SK-N-SH (cell line): ENCODE data around the gene ADAMTS6. TPM values are rescaled to one million over a fixed set of nuclear protein-coding genes. Genes with fewer than 3 reads are reported as not detected.

ENCODE experiments used
- CTCF ChIA-PET: fragments of 300-600, 350-600 bp; formaldehyde crosslinking; extraction: SDS; loops from one replicate; lab custom pipeline; 2021; lab: Yijun Ruan, JAX
- POLR2A ChIA-PET: fragments of 350-600 bp; sonication (Branson Sonifier 250); formaldehyde crosslinking; extraction: SDS; loops from one replicate; lab custom pipeline; 2020; ENCODE audit warnings: antibody characterized with exemption, inconsistent platforms; lab: Yijun Ruan, JAX
- DNase-seq: peaks from one replicate; pipeline ENCODE4 v3.0.0; 2012
- H2AFZ ChIP-seq: fragments of 200-600 bp; sonication (generic); 2 replicates; pipeline ENCODE4 v1.8.1; 2016; ENCODE audit warnings: antibody characterized with exemption, mild to moderate bottlenecking, low read depth
- H3F3A ChIP-seq: fragments of 200-600 bp; sonication (generic); replicated peaks from 2 replicates; pipeline ENCODE3; 2016; ENCODE audit warnings: antibody characterized with exemption, mild to moderate bottlenecking; ENCODE audit not compliant: insufficient read depth
- H3K27ac ChIP-seq, 2 experiments: fragments of 200-500 bp in 1 of 2; fragments of 200-600 bp in 1 of 2; sonication (Bioruptor generic) in 1 of 2; sonication (generic), shearing (Covaris generic) in 1 of 2; 2 replicates each; pipeline versions ENCODE4 v1.5.1 to v1.6.1; 2014 to 2016; ENCODE audit warnings: low read depth in 2 of 2, inconsistent platforms in 1 of 2, low read length in 1 of 2, mild to moderate bottlenecking in 1 of 2, mixed read lengths in 1 of 2
- H3K27me3 ChIP-seq: fragments of 200-600 bp; sonication (generic), shearing (Covaris generic); 2 replicates; pipeline ENCODE4 v1.6.1; 2016; ENCODE audit warnings: mixed run types; ENCODE audit not compliant: insufficient read depth
- H3K36me3 ChIP-seq, 2 experiments: fragments of 200-500 bp in 1 of 2; fragments of 200-600 bp in 1 of 2; sonication (Bioruptor generic) in 1 of 2; sonication (generic) in 1 of 2; replicated peaks in 1 of 2; 2 replicates each; pipeline versions ENCODE3 to v1.5.1; 2014 to 2016; ENCODE audit warnings: low read length in 1 of 2, mild to moderate bottlenecking in 1 of 2; ENCODE audit not compliant: insufficient read depth in 2 of 2, control insufficient read depth in 1 of 2
- H3K4me1 ChIP-seq, 2 experiments: fragments of 200-500 bp in 1 of 2; fragments of 200-600 bp in 1 of 2; sonication (Bioruptor generic) in 1 of 2; sonication (generic), shearing (Covaris generic) in 1 of 2; 2 replicates each; pipeline versions ENCODE4 v1.5.1 to v1.6.1; 2014 to 2016; ENCODE audit warnings: low read depth in 1 of 2, low read length in 1 of 2, mixed run types in 1 of 2; ENCODE audit not compliant: insufficient read depth in 2 of 2, control insufficient read depth in 1 of 2
- H3K4me2 ChIP-seq: fragments of 200-600 bp; sonication (generic), shearing (Covaris generic); 2 replicates; pipeline ENCODE4 v1.6.1; 2017; ENCODE audit warnings: mixed run types
- H3K4me3 ChIP-seq, 2 experiments: fragments of 200-500 bp in 1 of 2; fragments of 200-600 bp in 1 of 2; sonication (Bioruptor generic) in 1 of 2; sonication (generic), shearing (Covaris generic) in 1 of 2; 2 replicates each; pipeline versions ENCODE4 v1.5.1 to v1.8.1; 2014 to 2016; ENCODE audit warnings: low read depth in 2 of 2, inconsistent platforms in 1 of 2, low read length in 1 of 2, mild to moderate bottlenecking in 1 of 2, mixed read lengths in 1 of 2, moderate library complexity in 1 of 2
- H3K79me2 ChIP-seq: fragments of 200-600 bp; sonication (generic); 2 replicates; pipeline ENCODE4 v1.8.1; 2017; ENCODE audit warnings: mild to moderate bottlenecking; ENCODE audit not compliant: insufficient read depth
- H3K9ac ChIP-seq: fragments of 200-600 bp; sonication (generic); 2 replicates; pipeline ENCODE4 v1.6.1; 2017; ENCODE audit warnings: mixed run types
- H3K9me2 ChIP-seq: fragments of 200-600 bp; sonication (generic); 2 replicates; pipeline ENCODE4 v1.6.1; 2017; ENCODE audit warnings: mixed run types
- H3K9me3 ChIP-seq: fragments of 200-600 bp; sonication (generic); 2 replicates; pipeline ENCODE4 v1.6.1; 2017; ENCODE audit warnings: mixed run types, mild to moderate bottlenecking, moderate library complexity
- H4K20me1 ChIP-seq: fragments of 200-600 bp; sonication (generic); 2 replicates; pipeline ENCODE4 v1.6.1; 2017; ENCODE audit warnings: mild to moderate bottlenecking, mixed run types; ENCODE audit not compliant: insufficient read depth
- CTCF ChIP-seq: fragments of 200-600 bp; sonication (generic); IDR thresholded peaks from 2 replicates; pipeline ENCODE4 v1.6.1; 2017; ENCODE audit warnings: antibody characterized with exemption, mild to moderate bottlenecking, moderate library complexity
- ELF1 ChIP-seq: IDR thresholded peaks from 2 replicates; pipeline ENCODE4 v1.4.0; 2012
- EZH2phosphoT487 ChIP-seq: fragments of 200-600 bp; sonication (generic); IDR thresholded peaks from 2 replicates; pipeline ENCODE4 v1.6.1; 2017; ENCODE audit warnings: low read depth, mixed run types, mild to moderate bottlenecking, antibody characterized with exemption, moderate library complexity, borderline replicate concordance
- FOSL2 ChIP-seq: IDR thresholded peaks from 2 replicates; pipeline ENCODE4 v1.4.0; 2012; ENCODE audit warnings: low read depth, mild to moderate bottlenecking, moderate library complexity, borderline replicate concordance
- FOXJ3 ChIP-seq: sonication (generic); formaldehyde crosslinking; IDR thresholded peaks from 2 replicates; pipeline ENCODE4 v1.5.1; 2020; ENCODE audit warnings: mild to moderate bottlenecking, missing genetic modification reagents
- FOXM1 ChIP-seq: IDR thresholded peaks from 2 replicates; pipeline ENCODE4 v1.4.0; 2012; ENCODE audit warnings: low read depth, mild to moderate bottlenecking
- GATA2 ChIP-seq: sonication (generic); formaldehyde crosslinking; IDR thresholded peaks from 2 replicates; pipeline ENCODE4 v1.5.0; 2020; ENCODE audit warnings: mild to moderate bottlenecking, missing genetic modification reagents
- IRF3 ChIP-seq: fragments of 150-350 bp; IDR thresholded peaks from 2 replicates; pipeline ENCODE4 v1.6.1; 2016; ENCODE audit warnings: mild to moderate bottlenecking, low read depth, low read length
- JUND ChIP-seq: IDR thresholded peaks from 2 replicates; pipeline ENCODE4 v1.4.0; 2012
- MAX ChIP-seq: IDR thresholded peaks from 2 replicates; pipeline ENCODE4 v1.4.0; 2012; ENCODE audit warnings: low read depth
- NRF1 ChIP-seq: IDR thresholded peaks from 2 replicates; pipeline ENCODE4 v1.6.1; 2012; ENCODE audit warnings: low read depth, mild to moderate bottlenecking, low read length
- POLR2AphosphoS5 ChIP-seq: IDR thresholded peaks from 2 replicates; pipeline ENCODE4 v1.6.1; 2012; ENCODE audit warnings: low read depth, low read length
- RFX5 ChIP-seq: IDR thresholded peaks from 2 replicates; pipeline ENCODE4 v1.6.1; 2012; ENCODE audit warnings: mild to moderate bottlenecking, improper control_type of control experiment, low read length
- RXRA ChIP-seq: IDR thresholded peaks from 2 replicates; pipeline ENCODE4 v1.4.0; 2012; ENCODE audit warnings: low read depth, mild to moderate bottlenecking, borderline replicate concordance
- SIN3A ChIP-seq: IDR thresholded peaks from 2 replicates; pipeline ENCODE4 v1.6.1; 2012; ENCODE audit warnings: low read depth, mild to moderate bottlenecking, low read length, moderate library complexity, borderline replicate concordance
- TCF12 ChIP-seq: IDR thresholded peaks from 2 replicates; pipeline ENCODE4 v1.4.0; 2012
- TEAD4 ChIP-seq: IDR thresholded peaks from 2 replicates; pipeline ENCODE4 v1.4.0; 2012; ENCODE audit warnings: mild to moderate bottlenecking, borderline replicate concordance; ENCODE audit not compliant: insufficient read depth
- USF2 ChIP-seq: fragments of 150-350 bp; IDR thresholded peaks from 2 replicates; pipeline ENCODE4 v1.6.1; 2017; ENCODE audit warnings: antibody characterized with exemption, low read length, low read depth, borderline replicate concordance
- WGBS: methylation state at CpG from one replicate; pipeline ENCODE4 v1.1.6; 2017; ENCODE audit warnings: low lambda C conversion rate; 5-methylcytosine and 5-hydroxymethylcytosine counted together
- polyA plus RNA-seq, 3 experiments: library from polyadenylated mRNA; depleted of rRNA; stranded (reverse); fragments of >200 nt; gene quantifications; 2 replicates each; pipeline ENCODE4 v1.2.3, GENCODE V29; 2012
- TF ChIP-seq, protein P1 (sequence below): IDR thresholded peaks from 2 replicates; pipeline ENCODE4 v1.6.1; 2012; ENCODE audit warnings: mild to moderate bottlenecking, low read depth, low read length, moderate library complexity
- TF ChIP-seq, protein P2 (sequence below): IDR thresholded peaks from 2 replicates; pipeline ENCODE4; 2012

The ADAMTS6 gene
- polyA plus RNA-seq, 1 of the 3 experiments (the other 2 are of a cell fraction) = 15.0 TPM

DNA sequence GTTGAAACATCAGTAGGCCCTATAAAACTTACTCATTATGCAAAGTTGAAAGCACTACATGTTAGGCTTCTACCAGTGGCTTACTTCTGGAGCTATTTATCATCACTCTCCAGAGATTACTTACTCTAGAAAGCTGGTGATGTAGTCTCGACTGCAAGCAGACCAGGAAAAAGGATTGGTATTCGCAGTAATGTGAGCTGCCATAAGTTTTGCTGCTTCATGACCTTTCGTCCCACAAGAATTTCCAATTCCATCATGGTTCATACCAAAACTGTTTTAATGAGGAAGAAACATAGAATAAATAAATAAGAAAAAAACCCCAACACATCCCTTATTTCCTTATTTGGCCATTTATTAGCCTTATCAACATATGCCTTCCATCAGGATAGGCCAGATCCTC, 181.9 kb downstream of the ADAMTS6 start:
- CTCF ChIA-PET = no interaction called here
- H3K79me2 ChIP-seq = peaks cover 8% of the 10 kb centered on the region; the same call in 1 of the 2 replicates
- no peak overlapping the region for H3K4me2 ChIP-seq
- peaks cover 21% of the 10 kb centered on the region for H3F3A ChIP-seq
- 86% methylated on average over 3 of the region's 3 CpGs for WGBS
- POLR2A ChIA-PET = interaction anchor here (0.7 kb wide), 1 partner anchor 985 kb away, joined by 3 read pairs; no protein-coding TSS in a partner anchor
- no peaks in the 10 kb centered on the region for H4K20me1 ChIP-seq
- TF ChIP-seq, protein P1, sequence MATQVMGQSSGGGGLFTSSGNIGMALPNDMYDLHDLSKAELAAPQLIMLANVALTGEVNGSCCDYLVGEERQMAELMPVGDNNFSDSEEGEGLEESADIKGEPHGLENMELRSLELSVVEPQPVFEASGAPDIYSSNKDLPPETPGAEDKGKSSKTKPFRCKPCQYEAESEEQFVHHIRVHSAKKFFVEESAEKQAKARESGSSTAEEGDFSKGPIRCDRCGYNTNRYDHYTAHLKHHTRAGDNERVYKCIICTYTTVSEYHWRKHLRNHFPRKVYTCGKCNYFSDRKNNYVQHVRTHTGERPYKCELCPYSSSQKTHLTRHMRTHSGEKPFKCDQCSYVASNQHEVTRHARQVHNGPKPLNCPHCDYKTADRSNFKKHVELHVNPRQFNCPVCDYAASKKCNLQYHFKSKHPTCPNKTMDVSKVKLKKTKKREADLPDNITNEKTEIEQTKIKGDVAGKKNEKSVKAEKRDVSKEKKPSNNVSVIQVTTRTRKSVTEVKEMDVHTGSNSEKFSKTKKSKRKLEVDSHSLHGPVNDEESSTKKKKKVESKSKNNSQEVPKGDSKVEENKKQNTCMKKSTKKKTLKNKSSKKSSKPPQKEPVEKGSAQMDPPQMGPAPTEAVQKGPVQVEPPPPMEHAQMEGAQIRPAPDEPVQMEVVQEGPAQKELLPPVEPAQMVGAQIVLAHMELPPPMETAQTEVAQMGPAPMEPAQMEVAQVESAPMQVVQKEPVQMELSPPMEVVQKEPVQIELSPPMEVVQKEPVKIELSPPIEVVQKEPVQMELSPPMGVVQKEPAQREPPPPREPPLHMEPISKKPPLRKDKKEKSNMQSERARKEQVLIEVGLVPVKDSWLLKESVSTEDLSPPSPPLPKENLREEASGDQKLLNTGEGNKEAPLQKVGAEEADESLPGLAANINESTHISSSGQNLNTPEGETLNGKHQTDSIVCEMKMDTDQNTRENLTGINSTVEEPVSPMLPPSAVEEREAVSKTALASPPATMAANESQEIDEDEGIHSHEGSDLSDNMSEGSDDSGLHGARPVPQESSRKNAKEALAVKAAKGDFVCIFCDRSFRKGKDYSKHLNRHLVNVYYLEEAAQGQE = no peak
- no peak for TF ChIP-seq USF2
- no peak for TF ChIP-seq POLR2AphosphoS5
- TF ChIP-seq FOXJ3 (CRISPR knock-in tag) = no peak
- no peak for TF ChIP-seq EZH2phosphoT487
- TF ChIP-seq MAX = no peak
- TF ChIP-seq JUND = no peak
- TF ChIP-seq IRF3 = no peak
- no peak for TF ChIP-seq CTCF
- TF ChIP-seq NRF1 = no peak
- TF ChIP-seq TEAD4 = no peak
- no peak for TF ChIP-seq FOSL2
- TF ChIP-seq RXRA = no peak
- no peak for TF ChIP-seq FOXM1
- TF ChIP-seq SIN3A = no peak
- no peak for TF ChIP-seq GATA2 (CRISPR knock-in tag)
- no peak for TF ChIP-seq RFX5
- TF ChIP-seq ELF1 = no peak
- TF ChIP-seq, protein P2, sequence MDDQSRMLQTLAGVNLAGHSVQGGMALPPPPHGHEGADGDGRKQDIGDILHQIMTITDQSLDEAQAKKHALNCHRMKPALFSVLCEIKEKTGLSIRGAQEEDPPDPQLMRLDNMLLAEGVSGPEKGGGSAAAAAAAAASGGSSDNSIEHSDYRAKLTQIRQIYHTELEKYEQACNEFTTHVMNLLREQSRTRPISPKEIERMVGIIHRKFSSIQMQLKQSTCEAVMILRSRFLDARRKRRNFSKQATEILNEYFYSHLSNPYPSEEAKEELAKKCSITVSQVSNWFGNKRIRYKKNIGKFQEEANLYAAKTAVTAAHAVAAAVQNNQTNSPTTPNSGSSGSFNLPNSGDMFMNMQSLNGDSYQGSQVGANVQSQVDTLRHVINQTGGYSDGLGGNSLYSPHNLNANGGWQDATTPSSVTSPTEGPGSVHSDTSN = no peak
- no peak for TF ChIP-seq TCF12
- TF ChIP-seq, all 33 proteins: peak for 0
- Histone ChIP-seq H2AFZ (no peak overlapping the region), H3K4me3 (no peak overlapping the region), H3K9me3 (no peaks in the 10 kb centered on the region), H3K9me2 (no peaks in the 10 kb centered on the region), H3K27me3 (no peaks in the 10 kb centered on the region), H3K27ac (no peak overlapping the region), H3K36me3 (peaks cover 0 to 63% of the 10 kb centered on the region in 2 experiments), H3K9ac (no peak overlapping the region), H3K4me1 (no peaks in the 10 kb centered on the region)
- DNase-seq = no peak
